ENCODE data around the gene HOXD13.

DNA sequence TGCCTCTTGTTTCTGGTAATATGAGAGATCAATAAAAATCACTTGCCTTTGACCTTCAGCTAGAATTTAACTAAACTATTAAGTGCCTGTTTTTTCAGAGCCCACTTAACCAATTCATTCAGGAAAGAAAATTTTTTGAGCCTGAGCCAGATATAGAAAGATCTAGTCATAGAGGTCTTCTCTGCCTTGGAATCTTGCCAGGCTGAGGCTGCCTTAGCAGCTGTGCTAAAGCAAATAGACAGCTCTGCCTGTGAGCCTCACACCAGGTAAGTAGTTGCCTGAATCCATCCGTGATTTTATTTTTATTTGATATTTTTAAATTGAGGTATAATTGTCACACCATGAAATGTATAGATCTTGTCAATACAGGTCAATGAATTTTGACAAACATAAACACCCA is 36.1 kb upstream of the HOXD13 start:
- TF ChIP-seq CTCF (IDR thresholded peaks at IDR 0.05; ENCODE audit: control extremely low read depth in 1 of 3, insufficient read depth in 1 of 3, low read depth in 1 of 3, low read length in 3 of 3) (no peak), MAFK (IDR thresholded peaks at IDR 0.05; ENCODE audit: low read depth, low read length) (no peak), GABPA (IDR thresholded peaks at IDR 0.05; ENCODE audit: borderline replicate concordance, insufficient read depth, low read length) (no peak), POLR2A (IDR thresholded peaks at IDR 0.05; ENCODE audit: control extremely low read depth in 1 of 2, low read depth in 2 of 2, low read length in 2 of 2) (no peak), EZH2 (IDR thresholded peaks at IDR 0.05; ENCODE audit: low read depth, low read length, severe bottlenecking) (no peak), POLR2AphosphoS5 (IDR thresholded peaks at IDR 0.05; ENCODE audit: low read depth, low read length) (no peak), EP300 (IDR thresholded peaks at IDR 0.05; ENCODE audit: borderline replicate concordance in 1 of 2, low read depth in 2 of 2, low read length in 2 of 2) (no peak)

All from H1 (cell line).